GM12878 (cell line): ENCODE results near the gene ACOT7. TPM values are rescaled to one million over a fixed set of nuclear protein-coding genes. Genes with fewer than 3 reads are reported as not detected.
A peak's percentile ranks its signal among the peaks of the same experiment; 100 is the strongest.

Experiments used
- ATAC-seq: fragments of 200-7000 bp; cut with Tn5 transposase; 3 replicates; pipeline ENCODE4 v1.9.1; 2020; ENCODE audit warnings: mild to moderate bottlenecking, moderate library complexity
- BruUV-seq: library from RNA; stranded (reverse); fragments of 400-500 nt; replicated peaks from 2 replicates; lab custom pipeline; 2021; lab: Mats Ljungman, UMichigan
- CTCF ChIA-PET: fragments of 300-600 bp; sonication (Branson Sonifier 250); formaldehyde crosslinking; extraction: SDS; loops from one replicate; lab custom pipeline; 2021; ENCODE audit warnings: inconsistent platforms; lab: Yijun Ruan, JAX
- POLR2A ChIA-PET: fragments of 350-600 bp; formaldehyde crosslinking; extraction: SDS; loops from one replicate; lab custom pipeline; 2021; ENCODE audit warnings: inconsistent platforms; lab: Charles Lee
- RAD21 ChIA-PET: fragments of 300-600 bp; sonication (Branson Sonifier 250); formaldehyde crosslinking; loops from one replicate; lab custom pipeline; 2023; ENCODE audit warnings: antibody characterized with exemption; ENCODE audit not compliant: unreplicated experiment; lab: Charles Lee
- SMC1A ChIA-PET: fragments of 300-600 bp; sonication (Branson Sonifier 250); formaldehyde crosslinking; loops from one replicate; lab custom pipeline; 2023; ENCODE audit not compliant: unreplicated experiment, uncharacterized antibody; lab: Charles Lee
- DNase-seq: peaks from one replicate; pipeline ENCODE4 v3.0.0-alpha.2; 2011; ENCODE audit warnings: low read depth, low spot score
- FAIRE-seq: peaks from 3 replicates; lab custom pipeline; 2011; peaks lifted over from hg19 to GRCh38; lab: Jason Lieb, UNC
- H2AFZ ChIP-seq: 2 replicates; pipeline ENCODE4 v1.6.0; 2011; ENCODE audit warnings: low read depth, low read length, control low read depth; ENCODE audit not compliant: control insufficient read depth
- H3K27ac ChIP-seq: 2 replicates; pipeline ENCODE4 v1.5.1; 2011; ENCODE audit warnings: control low read depth; ENCODE audit not compliant: control insufficient read depth, insufficient read depth
- H3K27me3 ChIP-seq, 2 experiments: replicated peaks in 1 of 2; 2 replicates each; pipeline versions ENCODE4 v1.6.0 to v1.6.1; 2011; ENCODE audit warnings: low read length in 1 of 2; ENCODE audit not compliant: control insufficient read depth in 2 of 2, insufficient read depth in 2 of 2
- H3K36me3 ChIP-seq, 2 experiments: 2 replicates each; pipeline ENCODE4 v1.5.1; 2011; ENCODE audit warnings: low read length in 1 of 2; ENCODE audit not compliant: control insufficient read depth in 2 of 2, insufficient read depth in 2 of 2
- H3K4me1 ChIP-seq: 2 replicates; pipeline ENCODE4 v1.6.1; 2011; ENCODE audit warnings: mild to moderate bottlenecking, low read length, moderate library complexity, mixed read lengths; ENCODE audit not compliant: control insufficient read depth, insufficient read depth
- H3K4me2 ChIP-seq: 2 replicates; pipeline ENCODE4 v1.6.0; 2011; ENCODE audit warnings: control low read depth; ENCODE audit not compliant: control insufficient read depth, insufficient read depth
- H3K4me3 ChIP-seq: fragments of 200-600 bp; sonication (generic); 2 replicates; pipeline ENCODE4 v1.5.1; 2016
- H3K79me2 ChIP-seq: 2 replicates; pipeline ENCODE4 v1.6.0; 2011; ENCODE audit warnings: low read length; ENCODE audit not compliant: control insufficient read depth, insufficient read depth
- H3K9ac ChIP-seq: 2 replicates; pipeline ENCODE4 v1.8.0; 2011; ENCODE audit warnings: low read length, control low read depth, mixed read lengths; ENCODE audit not compliant: control insufficient read depth, insufficient read depth
- H3K9me3 ChIP-seq: replicated peaks from 3 replicates; pipeline ENCODE4 v1.5.1; 2011; ENCODE audit warnings: mild to moderate bottlenecking, low read length; ENCODE audit not compliant: control insufficient read depth, insufficient read depth
- H4K20me1 ChIP-seq: 2 replicates; pipeline ENCODE4 v1.6.0; 2011; ENCODE audit not compliant: control insufficient read depth, insufficient read depth
- ATF7 ChIP-seq: fragments of 450-650 bp; IDR thresholded peaks from 2 replicates; pipeline ENCODE4 v1.6.1; 2016; ENCODE audit warnings: low read depth, mild to moderate bottlenecking
- BCL3 ChIP-seq: IDR thresholded peaks from 2 replicates; pipeline ENCODE4 v1.6.1; 2011; ENCODE audit warnings: borderline replicate concordance, low read depth, mild to moderate bottlenecking, moderate library complexity, low read length; ENCODE audit not compliant: insufficient read depth, poor library complexity, severe bottlenecking
- CBFB ChIP-seq: IDR thresholded peaks from 2 replicates; pipeline ENCODE4 v1.6.1; 2016; ENCODE audit warnings: antibody characterized with exemption, low read depth
- HSF1 ChIP-seq: fragments of 150-350 bp; IDR thresholded peaks from 2 replicates; pipeline ENCODE4 v1.6.1; 2014; ENCODE audit warnings: mild to moderate bottlenecking, low read depth, low read length
- IKZF2 ChIP-seq, 2 experiments: fragments of 450-650 bp; IDR thresholded peaks; 2 replicates each; pipeline ENCODE4 v1.6.1; 2017; ENCODE audit warnings: mild to moderate bottlenecking in 2 of 2, moderate library complexity in 2 of 2
- RAD51 ChIP-seq: fragments of 450-650 bp; IDR thresholded peaks from 2 replicates; pipeline ENCODE4 v1.6.1; 2016; ENCODE audit warnings: moderate library complexity, mild to moderate bottlenecking, inconsistent platforms
- RB1 ChIP-seq: fragments of 450-650 bp; formaldehyde crosslinking; IDR thresholded peaks from 2 replicates; pipeline ENCODE4 v1.6.1; 2017; ENCODE audit warnings: mild to moderate bottlenecking, borderline replicate concordance
- SREBF1 ChIP-seq: IDR thresholded peaks from 2 replicates; pipeline ENCODE4 v1.6.1; 2012; ENCODE audit warnings: mild to moderate bottlenecking, low read length
- STAT1 ChIP-seq: fragments of 450-650 bp; conservative IDR thresholded peaks from 2 replicates; pipeline ENCODE4 v1.6.1; 2014; ENCODE audit warnings: antibody characterized with exemption, mild to moderate bottlenecking
- SUPT20H ChIP-seq: IDR thresholded peaks from 2 replicates; pipeline ENCODE4 v1.6.1; 2011; ENCODE audit warnings: low read depth, mild to moderate bottlenecking, low read length, moderate library complexity, borderline replicate concordance; ENCODE audit not compliant: control insufficient read depth
- TBL1XR1 ChIP-seq: IDR thresholded peaks from 2 replicates; pipeline ENCODE4 v1.6.1; 2012; ENCODE audit warnings: low read depth, low read length, improper control_type of control experiment
- USF1 ChIP-seq: IDR thresholded peaks from 2 replicates; pipeline ENCODE4 v1.6.1; 2011; ENCODE audit warnings: borderline replicate concordance, low read depth, mild to moderate bottlenecking, moderate library complexity, mixed read lengths, low read length; ENCODE audit not compliant: insufficient read depth; ENCODE audit errors: extremely low read length
- WGBS: methylation state at CpG from one replicate; pipeline ENCODE4 v1.1.6; 2016; ENCODE audit warnings: low lambda C conversion rate; ENCODE audit not compliant: insufficient replicate concordance, insufficient coverage; ENCODE audit errors: missing lambda C conversion rate; 5-methylcytosine and 5-hydroxymethylcytosine counted together
- in situ Hi-C: fragments of 300-500 bp; cut with MboI; formaldehyde crosslinking; loops from 9 replicates; pipeline ENCODE4 v1.14.3; 2018; ENCODE audit warnings: mixed read lengths
- intact Hi-C: fragments of 100-400 bp; cut with micrococcal nuclease; formaldehyde crosslinking; loops from one replicate; pipeline ENCODE4 v1.14.2; 2022; ENCODE audit not compliant: unreplicated experiment
- polyA plus RNA-seq, 11 experiments: library from polyadenylated mRNA; depleted of rRNA in 4 of 11; unstranded in 6 of 11; stranded (reverse) in 5 of 11; fragments of >200 nt; fragmentation: Nextera tagmentation in 4 of 11; fragmentation: Illumina TruSeq in 1 of 11; extraction: Ambion mirVana in 4 of 11; extraction: Trizol in 1 of 11; gene quantifications; 1 replicate in 1 of 11; 2 replicates in 10 of 11; pipeline versions ENCODE4 v1.2.1 to v1.2.3, GENCODE V29; 2011 to 2016; ENCODE audit warnings: inconsistent platforms in 2 of 11, missing spikeins in 2 of 11, low read depth in 1 of 11
- total RNA-seq, 4 experiments: library from RNA; depleted of rRNA in 3 of 4; stranded (reverse); fragments of >200 nt in 3 of 4; fragmentation: Illumina TruSeq in 1 of 4; extraction: Trizol in 1 of 4; gene quantifications; 2 replicates each; pipeline versions ENCODE4 v1.2.1 to v1.2.3, GENCODE V29; 2013 to 2021

Gene ACOT7
- total and polyA plus RNA-seq, 10 of the 15 experiments (the other 5 are each of a cell fraction or from before 2014, with no cell fraction given), result 8.9 to 206 (median 61.2) TPM

GRCh38 chr1:6251681-6252373 is 141.7 kb downstream of the ACOT7 start:
- RAD21 ChIA-PET, result interaction anchor here (0.6 kb wide), 1 partner anchor 22 kb away, joined by 4 read pairs; no protein-coding TSS in a partner anchor
- H2AFZ ChIP-seq, result no peak overlapping the region
- no peaks in the 10 kb centered on the region for H3K9me3 ChIP-seq
- no peak overlapping the region for H3K9ac ChIP-seq
- CTCF ChIA-PET, result interaction anchor here (0.9 kb wide), 1 partner anchor 106 kb away, joined by 4 read pairs; no protein-coding TSS in a partner anchor
- H3K27ac ChIP-seq, result no peak overlapping the region
- no peak overlapping the region for H3K4me3 ChIP-seq
- no peaks in the 10 kb centered on the region for H3K79me2 ChIP-seq
- POLR2A ChIA-PET, result interaction anchor here (1.1 kb wide), 1 partner anchor 89 kb away, joined by 3 read pairs; no protein-coding TSS in a partner anchor
- no TSS peak for BruUV-seq
- in situ Hi-C loops (loop anchor here (5.0 kb wide), 1 partner anchor 150 kb away; no protein-coding TSS in a partner anchor), intact Hi-C loops (no loop called here)
- no peaks in the 10 kb centered on the region for H3K36me3 ChIP-seq
- TF ChIP-seq RAD51 (no peak), SUPT20H (no peak), USF1 (peak; percentile 22)
- DNase-seq (no peak), ATAC-seq (no peak), FAIRE-seq (no peak)
- no peaks in the 10 kb centered on the region for H4K20me1 ChIP-seq
- SMC1A ChIA-PET, result no interaction called here
- peaks cover 0 to 7% of the 10 kb centered on the region in 2 experiments; a peak in 3 of 4 replicates for H3K27me3 ChIP-seq
- 39% methylated on average over 13 of the region's 15 CpGs for WGBS
- no peaks in the 10 kb centered on the region for H3K4me1 ChIP-seq
- no peak overlapping the region for H3K4me2 ChIP-seq

- BruUV-seq, result no TSS peak
- in situ Hi-C loops (loop anchor here (5.0 kb wide), 1 partner anchor 151 kb away; no protein-coding TSS in a partner anchor), intact Hi-C loops (no loop called here)
- H2AFZ ChIP-seq, result no peak overlapping the region
- 64% methylated on average over 19 of the region's 19 CpGs for WGBS
- no peak overlapping the region for H3K27ac ChIP-seq
- no peaks in the 10 kb centered on the region for H3K79me2 ChIP-seq
- SMC1A ChIA-PET, result no interaction called here
- RAD21 ChIA-PET, result no interaction called here
- H4K20me1 ChIP-seq, result no peaks in the 10 kb centered on the region
- H3K9ac ChIP-seq, result no peak overlapping the region
- FAIRE-seq (no peak), DNase-seq (no peak), ATAC-seq (no peak)
- no peak overlapping the region for H3K4me3 ChIP-seq
- H3K27me3 ChIP-seq, result peaks cover 0 to 7% of the 10 kb centered on the region in 2 experiments; a peak in 3 of 4 replicates
- no peaks in the 10 kb centered on the region for H3K36me3 ChIP-seq
- CTCF ChIA-PET, result interaction anchor here (1.7 kb wide), 1 partner anchor 155 kb away, joined by 4 read pairs; no protein-coding TSS in a partner anchor
- H3K9me3 ChIP-seq, result no peaks in the 10 kb centered on the region
- no peak overlapping the region for H3K4me2 ChIP-seq
- peaks cover under 1% of the 10 kb centered on the region for H3K4me1 ChIP-seq
- POLR2A ChIA-PET, result interaction anchor here (1.1 kb wide), 1 partner anchor 90 kb away, joined by 3 read pairs; no protein-coding TSS in a partner anchor
- no peak for TF ChIP-seq SREBF1
- TF ChIP-seq IKZF2 (IDR thresholded peaks at IDR 0.05), result no peak
- no peak for TF ChIP-seq BCL3
- TF ChIP-seq TBL1XR1, result no peak
- TF ChIP-seq ATF7, result no peak
- no peak for TF ChIP-seq RB1
- TF ChIP-seq STAT1, result no peak
- TF ChIP-seq CBFB, result no peak
- no peak for TF ChIP-seq HSF1
Measured at GRCh38 chr1:6251233-6251632, 142.3 kb downstream of the ACOT7 start.
